H7 (cell line): ENCODE measurements around the gene COL27A1. TPM values are rescaled to one million over a fixed set of nuclear protein-coding genes. Genes with fewer than 3 reads are reported as not detected.

Source experiments
- DNase-seq: peaks from one replicate; pipeline ENCODE4 v3.0.0; 2012
- H3K27me3 ChIP-seq: 2 replicates; pipeline ENCODE4 v1.6.0; 2011; ENCODE audit warnings: mild to moderate bottlenecking, low read length; ENCODE audit not compliant: control insufficient read depth, insufficient read depth
- H3K36me3 ChIP-seq: replicated peaks from 2 replicates; pipeline ENCODE4 v1.5.1; 2011; ENCODE audit warnings: low read length; ENCODE audit not compliant: control insufficient read depth, insufficient read depth
- H3K4me3 ChIP-seq: 2 replicates; pipeline ENCODE4 v1.5.1; 2011; ENCODE audit warnings: low read depth, mild to moderate bottlenecking, control low read depth, low read length, moderate library complexity; ENCODE audit not compliant: insufficient read depth
- total RNA-seq: library from RNA; depleted of rRNA; stranded (reverse); fragments of >200 nt; shearing (Covaris generic); gene quantifications from 2 replicates; pipeline ENCODE4 v1.2.3, GENCODE V29; 2014

COL27A1 gene
- total RNA-seq, 1 experiment from 2014 or later, result 10.5 TPM

- Histone ChIP-seq H3K27me3 (peaks cover 20% of the 10 kb centered on the region), H3K4me3 (no peak overlapping the region), H3K36me3 (no peaks in the 10 kb centered on the region)
- DNase-seq, result no peak
These were observed 4.7 kb upstream of the COL27A1 start for GRCh38 chr9:114150608-114151007.

- peaks cover 22% of the 10 kb centered on the region for H3K27me3 ChIP-seq
- no peak overlapping the region for H3K4me3 ChIP-seq
- no peak for DNase-seq
- H3K36me3 ChIP-seq, result no peaks in the 10 kb centered on the region
These were observed 3.8 kb upstream of the COL27A1 start for GRCh38 chr9:114151426-114151956.

GRCh38 chr9:114153761-114154599, 1.4 kb upstream of the COL27A1 start:
- peaks cover 22% of the 10 kb centered on the region for H3K27me3 ChIP-seq
- no peaks in the 10 kb centered on the region for H3K36me3 ChIP-seq
- peak; percentile 93 for DNase-seq
- H3K4me3 ChIP-seq, result peak overlapping the region; percentile 47

- Histone ChIP-seq H3K4me3 (peak overlapping the region; percentile 47), H3K36me3 (no peaks in the 10 kb centered on the region), H3K27me3 (peaks cover 22% of the 10 kb centered on the region)
- DNase-seq, result no peak
These were observed 686 bp upstream of the COL27A1 start for GRCh38 chr9:114154600-114155102.

- peaks cover 22% of the 10 kb centered on the region for H3K27me3 ChIP-seq
- peak overlapping the region; percentile 68 for H3K4me3 ChIP-seq
- DNase-seq, result peak; percentile 86
- H3K36me3 ChIP-seq, result no peaks in the 10 kb centered on the region
These were observed 789 bp downstream of the COL27A1 start for GRCh38 chr9:114155995-114156656.

GRCh38 chr9:114156657-114157421, 1.5 kb downstream of the COL27A1 start:
- no peaks in the 10 kb centered on the region for H3K36me3 ChIP-seq
- peaks cover 22% of the 10 kb centered on the region for H3K27me3 ChIP-seq
- peak; percentile 79 for DNase-seq
- H3K4me3 ChIP-seq, result peak overlapping the region; percentile 68

GRCh38 chr9:114157516-114158176, 2.3 kb downstream of the COL27A1 start:
- Histone ChIP-seq H3K4me3 (no peak overlapping the region), H3K36me3 (no peaks in the 10 kb centered on the region), H3K27me3 (peaks cover 20% of the 10 kb centered on the region)
- DNase-seq, result no peak

- Histone ChIP-seq H3K4me3 (no peak overlapping the region), H3K27me3 (peaks cover 15% of the 10 kb centered on the region), H3K36me3 (no peaks in the 10 kb centered on the region)
- no peak for DNase-seq
These were observed 3.3 kb downstream of the COL27A1 start for GRCh38 chr9:114158482-114159130.

- DNase-seq, result no peak
- Histone ChIP-seq H3K36me3 (no peaks in the 10 kb centered on the region), H3K4me3 (no peak overlapping the region), H3K27me3 (peaks cover 6% of the 10 kb centered on the region)
These were observed 4.4 kb downstream of the COL27A1 start for GRCh38 chr9:114159691-114160090.

- no peak for DNase-seq
- no peaks in the 10 kb centered on the region; the same call in 1 of the 2 replicates for H3K36me3 ChIP-seq
- H3K27me3 ChIP-seq, result no peaks in the 10 kb centered on the region; the same call in 1 of the 2 replicates
- H3K4me3 ChIP-seq, result no peak overlapping the region
These were observed 6.2 kb downstream of the COL27A1 start for GRCh38 chr9:114161513-114161912.

- H3K4me3 ChIP-seq, result no peak overlapping the region
- H3K36me3 ChIP-seq, result no peaks in the 10 kb centered on the region; the same call in 1 of the 2 replicates
- no peaks in the 10 kb centered on the region for H3K27me3 ChIP-seq
- peak; percentile 90 for DNase-seq
These were observed 8.2 kb downstream of the COL27A1 start for GRCh38 chr9:114163517-114163951.

- Histone ChIP-seq H3K27me3 (no peaks in the 10 kb centered on the region), H3K36me3 (no peaks in the 10 kb centered on the region; the same call in 1 of the 2 replicates), H3K4me3 (no peak overlapping the region)
- DNase-seq, result no peak
These were observed 9.0 kb downstream of the COL27A1 start for GRCh38 chr9:114164191-114164794.
